H1 (cell line): ENCODE measurements around the gene GRXCR1.

Source experiments
- CEBPB ChIP-seq: IDR thresholded peaks from 2 replicates; pipeline ENCODE4 v1.6.1; 2012; ENCODE audit warnings: low read depth, low read length
- EZH2 ChIP-seq: fragments of 200-600 bp; sonication (generic); IDR thresholded peaks from 2 replicates; pipeline ENCODE4 v1.7.1; 2012; ENCODE audit warnings: low read depth, mild to moderate bottlenecking, moderate library complexity, low read length, inconsistent platforms; ENCODE audit not compliant: severe bottlenecking
- GABPA ChIP-seq: IDR thresholded peaks from 2 replicates; pipeline ENCODE4 v1.6.1; 2011; ENCODE audit warnings: mild to moderate bottlenecking, low read length, moderate library complexity, borderline replicate concordance; ENCODE audit not compliant: insufficient read depth
- NANOG ChIP-seq: IDR thresholded peaks from 2 replicates; pipeline ENCODE4 v1.6.1; 2011; ENCODE audit warnings: low read length, low read depth, mild to moderate bottlenecking, inconsistent platforms; ENCODE audit not compliant: insufficient read depth, poor library complexity, severe bottlenecking
- POLR2A ChIP-seq, 2 experiments: IDR thresholded peaks; 1 replicate in 1 of 2; 2 replicates in 1 of 2; pipeline ENCODE4 v1.6.1; 2011; ENCODE audit warnings: low read depth in 2 of 2, low read length in 2 of 2, mild to moderate bottlenecking in 2 of 2; ENCODE audit errors: control extremely low read depth in 1 of 2
- POLR2AphosphoS5 ChIP-seq: IDR thresholded peaks from 2 replicates; pipeline ENCODE4 v1.6.1; 2011; ENCODE audit warnings: low read depth, low read length
- RAD21 ChIP-seq, 2 experiments: IDR thresholded peaks in 1 of 2; conservative IDR thresholded peaks in 1 of 2; 2 replicates each; pipeline ENCODE4 v1.6.1; 2011; ENCODE audit warnings: low read depth in 2 of 2, low read length in 2 of 2, improper control_type of control experiment in 1 of 2, inconsistent platforms in 1 of 2, mild to moderate bottlenecking in 1 of 2, moderate library complexity in 1 of 2
- RFX5 ChIP-seq: IDR thresholded peaks from 2 replicates; pipeline ENCODE4 v1.6.1; 2011; ENCODE audit warnings: low read depth, low read length, improper control_type of control experiment, borderline replicate concordance
- SP1 ChIP-seq: IDR thresholded peaks from 2 replicates; pipeline ENCODE4 v1.6.1; 2011; ENCODE audit warnings: low read depth, low read length
- SP4 ChIP-seq: IDR thresholded peaks from 2 replicates; pipeline ENCODE4 v1.6.1; 2012; ENCODE audit warnings: low read length, inconsistent platforms
- TBP ChIP-seq: IDR thresholded peaks from 2 replicates; pipeline ENCODE4 v1.6.1; 2011; ENCODE audit warnings: low read depth, low read length, improper control_type of control experiment
- TF ChIP-seq, protein P1 (sequence below), 3 experiments: IDR thresholded peaks; 1 replicate in 2 of 3; 2 replicates in 1 of 3; pipeline versions ENCODE4 v1.5.1 to v1.6.1; 2011; ENCODE audit warnings: low read length in 3 of 3, mild to moderate bottlenecking in 3 of 3, inconsistent platforms in 2 of 3, low read depth in 1 of 3, moderate library complexity in 1 of 3; ENCODE audit not compliant: insufficient read depth in 1 of 3; ENCODE audit errors: control extremely low read depth in 1 of 3
- TF ChIP-seq, protein P2 (sequence below): IDR thresholded peaks from 2 replicates; pipeline ENCODE4 v1.6.1; 2012; ENCODE audit warnings: inconsistent platforms

DNA sequence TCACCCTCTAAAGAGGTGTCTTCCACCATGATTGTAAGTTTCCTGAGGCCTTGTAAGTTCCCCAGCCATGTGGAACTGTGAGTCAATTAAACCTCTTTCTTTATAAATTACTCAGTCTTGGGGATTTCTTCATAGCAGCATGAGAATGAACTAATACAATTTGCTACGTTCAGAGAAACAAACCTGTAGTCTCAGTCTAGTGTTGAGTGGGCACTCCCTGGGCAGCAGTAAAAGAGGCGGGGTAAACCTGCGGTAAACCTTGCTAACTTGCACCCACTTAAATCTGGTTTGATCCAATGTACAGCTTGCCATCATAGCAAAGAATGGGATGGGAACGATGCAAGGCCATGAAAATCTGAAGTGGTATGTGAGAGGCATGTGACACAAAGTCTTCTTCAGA lies 22.4 kb downstream of the GRXCR1 start:
- TF ChIP-seq, protein P1, sequence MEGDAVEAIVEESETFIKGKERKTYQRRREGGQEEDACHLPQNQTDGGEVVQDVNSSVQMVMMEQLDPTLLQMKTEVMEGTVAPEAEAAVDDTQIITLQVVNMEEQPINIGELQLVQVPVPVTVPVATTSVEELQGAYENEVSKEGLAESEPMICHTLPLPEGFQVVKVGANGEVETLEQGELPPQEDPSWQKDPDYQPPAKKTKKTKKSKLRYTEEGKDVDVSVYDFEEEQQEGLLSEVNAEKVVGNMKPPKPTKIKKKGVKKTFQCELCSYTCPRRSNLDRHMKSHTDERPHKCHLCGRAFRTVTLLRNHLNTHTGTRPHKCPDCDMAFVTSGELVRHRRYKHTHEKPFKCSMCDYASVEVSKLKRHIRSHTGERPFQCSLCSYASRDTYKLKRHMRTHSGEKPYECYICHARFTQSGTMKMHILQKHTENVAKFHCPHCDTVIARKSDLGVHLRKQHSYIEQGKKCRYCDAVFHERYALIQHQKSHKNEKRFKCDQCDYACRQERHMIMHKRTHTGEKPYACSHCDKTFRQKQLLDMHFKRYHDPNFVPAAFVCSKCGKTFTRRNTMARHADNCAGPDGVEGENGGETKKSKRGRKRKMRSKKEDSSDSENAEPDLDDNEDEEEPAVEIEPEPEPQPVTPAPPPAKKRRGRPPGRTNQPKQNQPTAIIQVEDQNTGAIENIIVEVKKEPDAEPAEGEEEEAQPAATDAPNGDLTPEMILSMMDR (IDR thresholded peaks at IDR 0.05; ENCODE audit: control extremely low read depth in 1 of 3, insufficient read depth in 1 of 3, low read depth in 1 of 3, low read length in 3 of 3): no peak
- TF ChIP-seq RFX5 (no peak), POLR2AphosphoS5 (no peak), GABPA (no peak), TBP (no peak), NANOG (no peak), POLR2A (IDR thresholded peaks at IDR 0.05; ENCODE audit: control extremely low read depth in 1 of 2, low read depth in 2 of 2, low read length in 2 of 2) (no peak), SP1 (no peak), EZH2 (no peak), RAD21 (IDR thresholded peaks at IDR 0.05 in 1 of 2, conservative IDR thresholded peaks at IDR 0.05 in 1 of 2; ENCODE audit: low read depth in 2 of 2, low read length in 2 of 2) (no peak), CEBPB (no peak), SP4 (no peak)
- TF ChIP-seq, protein P2, sequence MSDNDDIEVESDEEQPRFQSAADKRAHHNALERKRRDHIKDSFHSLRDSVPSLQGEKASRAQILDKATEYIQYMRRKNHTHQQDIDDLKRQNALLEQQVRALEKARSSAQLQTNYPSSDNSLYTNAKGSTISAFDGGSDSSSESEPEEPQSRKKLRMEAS: no peak
